Measurements from ENCODE around the gene LYG1. TPM values are rescaled to one million over a fixed set of nuclear protein-coding genes. Genes with fewer than 3 reads are reported as not detected.
"Not testable (repeated sequence)": the region's sequence is repeated elsewhere in the genome, so short reads cannot be mapped to it uniquely, and the experiment has no call there.

LYG1 gene
- 3.3 and 3.4 TPM in 2 replicates for total RNA-seq
- long read RNA-seq, partial matches to known transcripts = 0 of 7 reads
- long read RNA-seq, other reads (novel, unspliced or antisense) = 7 of 7 reads

DNA sequence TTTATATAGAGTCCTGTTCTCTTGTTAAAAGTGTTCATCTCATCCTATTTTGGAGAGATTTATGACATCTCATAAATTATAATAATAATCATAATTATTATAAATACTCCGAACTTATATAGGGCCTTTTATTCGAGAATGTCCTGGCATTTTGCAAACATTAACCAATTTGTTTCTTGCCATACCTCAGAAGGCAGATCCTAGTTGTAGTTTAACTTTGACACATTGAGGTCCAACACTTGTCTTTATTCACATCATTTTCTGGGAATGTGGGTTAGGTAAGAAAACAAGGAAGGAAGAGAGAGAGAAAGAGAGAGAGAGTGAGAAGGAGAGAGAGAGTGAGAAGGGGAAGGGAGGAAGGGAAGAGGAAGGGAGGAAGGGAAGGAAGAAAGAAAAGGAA, at the start of gene LYG1:
Gene LYG1 (minus strand): TSS at position 101 of the 400 bp plus-strand sequence. CDS start 5,527 bp downstream, outside the sequence.
- not testable (repeated sequence) for H3K4me3 Mint-ChIP-seq (ENCODE audit: low read depth); DNase-seq (ENCODE audit: low spot score, unreplicated experiment); H3K27ac Mint-ChIP-seq; H3K4me1 Mint-ChIP-seq (ENCODE audit: low read depth); H3K27me3 Mint-ChIP-seq; H3K9me3 Mint-ChIP-seq (ENCODE audit: low read depth); H3K36me3 Mint-ChIP-seq (ENCODE audit: insufficient read depth)

DNA sequence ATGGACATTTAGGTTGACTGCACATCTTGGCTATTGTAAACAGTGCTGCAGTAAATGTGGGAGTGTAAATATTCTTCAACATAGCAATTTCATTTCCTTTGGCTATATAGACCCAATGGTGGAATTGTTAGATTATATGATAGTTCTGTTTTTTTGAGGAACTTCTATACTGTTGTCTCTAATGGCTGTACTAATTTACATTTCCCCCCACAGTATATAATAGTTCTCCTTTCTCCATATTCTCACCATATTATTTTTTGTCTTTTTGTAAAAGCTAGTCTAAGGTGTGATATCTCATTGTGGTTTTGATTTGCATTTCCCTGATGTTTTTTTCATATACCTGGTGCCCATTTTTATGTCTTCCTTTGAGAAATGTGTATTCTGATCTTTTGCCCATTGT, 49.2 kb upstream of the LYG1 start:
- H3K4me3 Mint-ChIP-seq (ENCODE audit: low read depth) = no peak overlapping the region
- no peaks in the 10 kb centered on the region for H3K36me3 Mint-ChIP-seq (ENCODE audit: insufficient read depth)
- H3K27me3 Mint-ChIP-seq = no peaks in the 10 kb centered on the region
- DNase-seq (ENCODE audit: low spot score, unreplicated experiment) = no peak
- H3K4me1 Mint-ChIP-seq (ENCODE audit: low read depth) = peaks cover 3% of the 10 kb centered on the region
- TF ChIP-seq, protein P1, sequence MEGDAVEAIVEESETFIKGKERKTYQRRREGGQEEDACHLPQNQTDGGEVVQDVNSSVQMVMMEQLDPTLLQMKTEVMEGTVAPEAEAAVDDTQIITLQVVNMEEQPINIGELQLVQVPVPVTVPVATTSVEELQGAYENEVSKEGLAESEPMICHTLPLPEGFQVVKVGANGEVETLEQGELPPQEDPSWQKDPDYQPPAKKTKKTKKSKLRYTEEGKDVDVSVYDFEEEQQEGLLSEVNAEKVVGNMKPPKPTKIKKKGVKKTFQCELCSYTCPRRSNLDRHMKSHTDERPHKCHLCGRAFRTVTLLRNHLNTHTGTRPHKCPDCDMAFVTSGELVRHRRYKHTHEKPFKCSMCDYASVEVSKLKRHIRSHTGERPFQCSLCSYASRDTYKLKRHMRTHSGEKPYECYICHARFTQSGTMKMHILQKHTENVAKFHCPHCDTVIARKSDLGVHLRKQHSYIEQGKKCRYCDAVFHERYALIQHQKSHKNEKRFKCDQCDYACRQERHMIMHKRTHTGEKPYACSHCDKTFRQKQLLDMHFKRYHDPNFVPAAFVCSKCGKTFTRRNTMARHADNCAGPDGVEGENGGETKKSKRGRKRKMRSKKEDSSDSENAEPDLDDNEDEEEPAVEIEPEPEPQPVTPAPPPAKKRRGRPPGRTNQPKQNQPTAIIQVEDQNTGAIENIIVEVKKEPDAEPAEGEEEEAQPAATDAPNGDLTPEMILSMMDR (IDR thresholded peaks at IDR 0.05; ENCODE audit: unreplicated experiment) = no peak
- H3K27ac Mint-ChIP-seq = no peak overlapping the region
- H3K9me3 Mint-ChIP-seq (ENCODE audit: low read depth) = no peaks in the 10 kb centered on the region

DNA sequence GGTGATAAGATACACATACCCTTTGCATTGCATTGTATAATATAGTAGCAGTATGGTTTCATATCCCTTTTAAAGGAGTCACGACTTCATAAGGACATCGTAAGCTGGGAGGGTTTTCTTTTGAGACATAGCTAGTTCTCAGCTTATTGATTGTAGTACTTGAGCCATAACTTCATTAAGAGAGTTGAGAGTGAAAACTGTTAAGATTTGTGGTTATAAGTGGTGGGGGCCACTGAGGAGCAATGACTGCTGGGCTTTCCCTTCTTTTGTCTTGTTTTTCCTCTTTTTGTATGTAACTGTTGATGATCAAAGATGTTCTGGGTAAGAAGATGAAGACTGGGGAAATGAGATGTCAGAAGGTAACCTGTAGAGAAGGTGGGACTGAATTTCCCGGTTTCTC, 47.2 kb upstream of the LYG1 start:
- H3K27ac Mint-ChIP-seq = no peak overlapping the region
- H3K9me3 Mint-ChIP-seq (ENCODE audit: low read depth) = no peaks in the 10 kb centered on the region
- no peak overlapping the region for H3K4me3 Mint-ChIP-seq (ENCODE audit: low read depth)
- no peak for DNase-seq (ENCODE audit: low spot score, unreplicated experiment)
- no peaks in the 10 kb centered on the region for H3K27me3 Mint-ChIP-seq
- no peaks in the 10 kb centered on the region for H3K36me3 Mint-ChIP-seq (ENCODE audit: insufficient read depth)
- TF ChIP-seq, protein P1 (IDR thresholded peaks at IDR 0.05; ENCODE audit: unreplicated experiment) = no peak
- peaks cover 3% of the 10 kb centered on the region for H3K4me1 Mint-ChIP-seq (ENCODE audit: low read depth)

DNA sequence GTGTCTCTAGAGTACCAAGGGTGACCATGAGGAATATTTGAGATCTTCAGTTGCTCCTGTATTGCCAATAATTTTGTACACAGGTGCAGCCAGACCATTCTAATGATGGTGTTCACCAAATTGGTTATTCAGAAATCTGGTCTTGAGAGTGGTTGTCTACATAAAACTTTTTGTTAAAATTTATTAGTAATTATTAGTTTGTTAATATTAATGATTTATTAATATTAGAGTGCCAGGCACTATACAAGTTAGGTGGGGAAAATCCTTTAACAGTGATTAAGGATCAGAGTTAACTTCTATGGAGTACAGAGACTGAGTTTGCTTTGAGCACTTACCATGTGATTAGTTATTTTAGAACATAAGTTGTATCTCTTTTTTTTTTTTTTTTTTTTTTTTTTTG, 45.2 kb upstream of the LYG1 start:
- no peaks in the 10 kb centered on the region for H3K27me3 Mint-ChIP-seq
- no peak overlapping the region for H3K27ac Mint-ChIP-seq
- no peaks in the 10 kb centered on the region for H3K36me3 Mint-ChIP-seq (ENCODE audit: insufficient read depth)
- no peak overlapping the region for H3K4me3 Mint-ChIP-seq (ENCODE audit: low read depth)
- TF ChIP-seq, protein P1 (IDR thresholded peaks at IDR 0.05; ENCODE audit: unreplicated experiment) = no peak
- H3K4me1 Mint-ChIP-seq (ENCODE audit: low read depth) = peaks cover 7% of the 10 kb centered on the region
- no peaks in the 10 kb centered on the region for H3K9me3 Mint-ChIP-seq (ENCODE audit: low read depth)
- DNase-seq (ENCODE audit: low spot score, unreplicated experiment) = no peak

DNA sequence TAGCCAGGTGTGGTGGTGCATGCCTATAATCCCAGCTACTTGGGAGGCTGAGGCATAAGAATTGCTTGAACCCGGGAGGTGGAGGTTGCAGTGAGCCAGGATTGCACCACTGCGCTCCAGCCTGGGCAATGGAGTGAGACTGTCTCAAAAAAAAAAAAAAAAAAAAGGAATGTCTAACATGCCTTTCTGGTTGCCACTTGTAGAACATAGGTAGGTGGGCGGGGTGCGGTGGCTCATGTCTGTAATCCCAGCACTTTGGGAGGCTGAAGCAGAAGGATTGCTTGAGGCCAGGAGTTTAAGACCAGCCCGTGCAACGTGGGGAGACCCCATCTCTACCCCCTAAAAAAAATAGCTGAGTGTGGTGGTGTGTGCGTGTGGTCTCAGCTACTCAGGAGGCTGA, 44.4 kb upstream of the LYG1 start:
- not testable (repeated sequence) for H3K27me3 Mint-ChIP-seq; H3K4me3 Mint-ChIP-seq (ENCODE audit: low read depth); H3K36me3 Mint-ChIP-seq (ENCODE audit: insufficient read depth); H3K27ac Mint-ChIP-seq; H3K4me1 Mint-ChIP-seq (ENCODE audit: low read depth); H3K9me3 Mint-ChIP-seq (ENCODE audit: low read depth); DNase-seq (ENCODE audit: low spot score, unreplicated experiment)

DNA sequence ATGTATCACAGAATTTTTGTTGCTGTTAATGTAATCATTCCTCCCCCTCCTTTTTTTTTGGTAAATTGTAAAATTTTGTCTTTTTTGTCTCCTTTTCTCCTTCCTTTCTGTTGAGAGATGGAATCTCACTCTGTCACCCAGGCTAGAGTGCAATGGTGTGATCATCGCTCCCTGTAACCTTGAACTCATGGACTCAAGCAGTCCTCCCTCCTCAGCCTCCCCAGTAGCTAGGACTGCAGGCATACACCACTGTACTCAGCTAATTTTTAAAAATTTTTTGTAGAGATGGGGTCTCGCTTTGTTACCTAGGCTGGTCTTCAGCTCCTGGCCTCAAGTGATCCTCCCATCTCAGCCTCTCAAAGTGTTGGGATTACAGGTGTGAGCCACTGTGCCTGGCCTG, 41.5 kb upstream of the LYG1 start:
- Mint-ChIP-seq H3K27me3 (no peaks in the 10 kb centered on the region), H3K4me3 (ENCODE audit: low read depth) (no peak overlapping the region), H3K9me3 (ENCODE audit: low read depth) (no peaks in the 10 kb centered on the region), H3K27ac (no peak overlapping the region), H3K4me1 (ENCODE audit: low read depth) (peaks cover 5% of the 10 kb centered on the region), H3K36me3 (ENCODE audit: insufficient read depth) (no peaks in the 10 kb centered on the region)
- TF ChIP-seq, protein P1 (IDR thresholded peaks at IDR 0.05; ENCODE audit: unreplicated experiment) = no peak
- DNase-seq (ENCODE audit: low spot score, unreplicated experiment) = no peak

All from progenitor cell of endocrine pancreas (in vitro differentiated cells).